NB4 (cell line): Measurements from ENCODE around the gene NCAPH2.
"Not testable (repeated sequence)": the region's sequence is repeated elsewhere in the genome, so short reads cannot be mapped to it uniquely, and the experiment has no call there.

Experiments used
- DNase-seq: peaks from one replicate; pipeline ENCODE4 v3.0.0; 2010; ENCODE audit warnings: low read depth
- H3K4me3 ChIP-seq: one replicate; pipeline ENCODE4 v1.5.1; 2011; ENCODE audit warnings: mild to moderate bottlenecking, low read depth, low read length, moderate library complexity
- MYC ChIP-seq: IDR thresholded peaks from 2 replicates; pipeline ENCODE4 v1.6.1; 2011; ENCODE audit warnings: low read depth, low read length
- POLR2A ChIP-seq: IDR thresholded peaks from 2 replicates; pipeline ENCODE4 v1.6.1; 2011; ENCODE audit warnings: mild to moderate bottlenecking; ENCODE audit not compliant: insufficient read length; ENCODE audit errors: extremely low read depth
- TF ChIP-seq, protein P1 (sequence below): IDR thresholded peaks from 2 replicates; pipeline ENCODE4 v1.6.1; 2011; ENCODE audit warnings: low read depth, low read length
- TF ChIP-seq, protein P2 (sequence below): IDR thresholded peaks from one replicate; pipeline ENCODE4 v1.5.1; 2012; ENCODE audit warnings: low read depth, low read length

Gene NCAPH2

GRCh38 chr22:50516891-50517290 is 8.9 kb downstream of the NCAPH2 start:
- TF ChIP-seq, protein P1, sequence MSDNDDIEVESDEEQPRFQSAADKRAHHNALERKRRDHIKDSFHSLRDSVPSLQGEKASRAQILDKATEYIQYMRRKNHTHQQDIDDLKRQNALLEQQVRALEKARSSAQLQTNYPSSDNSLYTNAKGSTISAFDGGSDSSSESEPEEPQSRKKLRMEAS, result no peak
- TF ChIP-seq POLR2A (no peak), MYC (no peak)
- TF ChIP-seq, protein P2, sequence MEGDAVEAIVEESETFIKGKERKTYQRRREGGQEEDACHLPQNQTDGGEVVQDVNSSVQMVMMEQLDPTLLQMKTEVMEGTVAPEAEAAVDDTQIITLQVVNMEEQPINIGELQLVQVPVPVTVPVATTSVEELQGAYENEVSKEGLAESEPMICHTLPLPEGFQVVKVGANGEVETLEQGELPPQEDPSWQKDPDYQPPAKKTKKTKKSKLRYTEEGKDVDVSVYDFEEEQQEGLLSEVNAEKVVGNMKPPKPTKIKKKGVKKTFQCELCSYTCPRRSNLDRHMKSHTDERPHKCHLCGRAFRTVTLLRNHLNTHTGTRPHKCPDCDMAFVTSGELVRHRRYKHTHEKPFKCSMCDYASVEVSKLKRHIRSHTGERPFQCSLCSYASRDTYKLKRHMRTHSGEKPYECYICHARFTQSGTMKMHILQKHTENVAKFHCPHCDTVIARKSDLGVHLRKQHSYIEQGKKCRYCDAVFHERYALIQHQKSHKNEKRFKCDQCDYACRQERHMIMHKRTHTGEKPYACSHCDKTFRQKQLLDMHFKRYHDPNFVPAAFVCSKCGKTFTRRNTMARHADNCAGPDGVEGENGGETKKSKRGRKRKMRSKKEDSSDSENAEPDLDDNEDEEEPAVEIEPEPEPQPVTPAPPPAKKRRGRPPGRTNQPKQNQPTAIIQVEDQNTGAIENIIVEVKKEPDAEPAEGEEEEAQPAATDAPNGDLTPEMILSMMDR, result no peak
- no peak overlapping the region for H3K4me3 ChIP-seq
- no peak for DNase-seq

DNA sequence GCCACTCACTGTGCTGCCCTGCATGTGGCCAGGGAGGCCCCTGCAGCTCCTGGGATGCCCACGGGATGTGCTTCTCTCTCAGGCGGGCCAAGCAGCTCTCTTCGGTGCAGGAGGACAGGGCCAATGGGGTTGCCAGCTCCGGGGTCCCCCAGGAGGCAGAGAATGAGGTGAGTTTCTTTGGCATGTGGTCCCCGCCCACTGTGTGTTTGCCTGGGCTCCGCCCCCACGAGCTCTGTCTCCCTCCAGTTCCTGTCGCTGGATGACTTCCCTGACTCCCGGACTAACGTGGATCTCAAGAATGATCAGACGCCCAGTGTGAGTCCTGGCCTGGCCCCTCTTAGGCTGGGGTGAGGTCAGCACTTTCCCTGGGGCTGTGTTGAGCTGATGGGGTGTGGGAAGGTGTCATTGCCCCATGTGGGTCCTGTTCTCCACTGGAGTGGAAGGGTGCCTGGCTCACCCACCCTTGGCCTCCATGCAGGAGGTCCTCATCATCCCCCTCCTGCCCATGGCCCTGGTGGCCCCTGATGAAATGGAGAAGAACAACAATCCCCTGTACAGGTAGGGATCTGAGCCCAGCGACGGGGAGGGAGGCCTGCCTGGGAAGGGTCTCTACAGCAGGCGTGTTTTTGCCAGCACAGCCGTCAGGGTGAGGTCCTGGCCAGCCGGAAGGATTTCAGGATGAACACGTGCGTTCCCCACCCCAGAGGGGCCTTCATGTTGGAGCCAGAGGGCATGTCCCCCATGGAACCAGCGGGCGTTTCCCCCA is 9.7 kb downstream of the NCAPH2 start:
- no peak for DNase-seq
- no peak overlapping the region for H3K4me3 ChIP-seq
- no peak for TF ChIP-seq MYC
- TF ChIP-seq, protein P2, result no peak
- TF ChIP-seq, protein P1, result no peak
- no peak for TF ChIP-seq POLR2A

- DNase-seq, result no peak
- TF ChIP-seq, protein P1, result no peak
- TF ChIP-seq, protein P2, result no peak
- TF ChIP-seq MYC (no peak), POLR2A (no peak)
- no peak overlapping the region for H3K4me3 ChIP-seq
Observed at GRCh38 chr22:50518606-50519005, 10.6 kb downstream of the NCAPH2 start.

DNA sequence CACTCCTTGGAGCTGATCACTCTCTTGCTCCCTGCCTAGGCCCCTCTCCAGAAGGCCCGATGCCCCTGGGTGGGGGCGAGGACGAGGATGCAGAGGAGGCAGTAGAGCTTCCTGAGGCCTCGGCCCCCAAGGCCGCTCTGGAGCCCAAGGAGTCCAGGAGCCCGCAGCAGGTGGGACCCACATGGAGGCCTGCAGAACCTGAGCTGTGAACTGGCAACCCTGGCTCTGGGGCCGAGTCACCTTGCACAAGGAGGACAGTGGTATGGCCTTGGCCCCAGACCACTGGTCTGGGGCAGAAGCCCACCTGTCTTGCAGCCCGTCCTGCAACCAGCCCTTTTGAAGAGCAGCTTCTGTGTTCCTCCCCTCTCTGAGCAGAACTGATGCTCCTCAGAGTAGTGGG is 11.1 kb downstream of the NCAPH2 start:
- DNase-seq, result no peak
- H3K4me3 ChIP-seq, result no peak overlapping the region
- TF ChIP-seq MYC (no peak), POLR2A (no peak)
- TF ChIP-seq, protein P1, result no peak
- TF ChIP-seq, protein P2, result no peak

- H3K4me3 ChIP-seq, DNase-seq: not testable (repeated sequence)
Observed at GRCh38 chr22:50520184-50520583, 12.2 kb downstream of the NCAPH2 start.

DNA sequence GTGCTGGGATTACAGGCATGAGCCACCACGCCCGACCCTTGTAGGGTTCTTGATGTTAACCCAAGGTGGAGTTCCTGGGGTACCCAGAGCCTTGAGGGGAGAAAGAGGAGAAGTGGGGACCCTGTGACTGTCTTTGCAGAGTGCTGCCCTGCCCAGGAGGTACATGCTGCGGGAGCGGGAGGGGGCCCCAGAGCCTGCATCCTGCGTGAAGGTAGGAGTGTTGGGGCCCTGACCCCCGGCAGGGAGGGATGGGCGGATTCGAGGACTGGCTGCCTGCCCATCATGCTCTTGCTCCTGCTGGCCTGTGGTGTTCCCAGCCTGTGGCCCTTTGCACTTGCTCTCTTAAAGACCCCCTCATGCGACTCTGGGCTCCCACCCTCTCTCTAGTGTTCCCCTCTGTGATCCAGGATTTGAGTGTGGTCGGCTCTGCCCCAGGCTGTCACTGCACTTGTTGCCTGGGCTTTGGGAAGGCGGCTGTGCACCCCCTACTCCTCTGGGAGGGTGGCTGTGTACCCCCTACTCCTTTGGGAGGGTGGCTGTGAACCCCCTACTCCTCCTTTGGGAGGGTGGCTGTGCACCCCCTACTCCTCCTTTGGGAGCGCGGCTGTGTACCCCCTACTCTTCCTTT is 12.9 kb downstream of the NCAPH2 start:
- no peak overlapping the region for H3K4me3 ChIP-seq
- DNase-seq, result no peak
- no peak for TF ChIP-seq MYC
- TF ChIP-seq POLR2A, result no peak
- TF ChIP-seq, protein P1, result no peak
- TF ChIP-seq, protein P2, result no peak
